Thyroid gland (tissue), 4 donors: ENCODE measurements around the gene ATP8B1.

Experiments used
- POLR2A ChIP-seq, 2 donors: fragments of 450-650 bp; IDR thresholded peaks; one replicate each; pipeline ENCODE4 v1.6.1; 2017; ENCODE audit warnings: antibody characterized with exemption in 2 of 2, mild to moderate bottlenecking in 2 of 2, moderate library complexity in 1 of 2
- TF ChIP-seq, protein P1 (sequence below), 6 experiments: fragments of 200-600 bp in 3 of 6; fragments of 450-650 bp in 3 of 6; sonication (generic) in 3 of 6; IDR thresholded peaks; one replicate each; pipeline ENCODE4 v1.5.1; 2016 to 2019; ENCODE audit warnings: antibody characterized with exemption in 6 of 6, mild to moderate bottlenecking in 2 of 6, inconsistent platforms in 1 of 6, moderate library complexity in 1 of 6

DNA sequence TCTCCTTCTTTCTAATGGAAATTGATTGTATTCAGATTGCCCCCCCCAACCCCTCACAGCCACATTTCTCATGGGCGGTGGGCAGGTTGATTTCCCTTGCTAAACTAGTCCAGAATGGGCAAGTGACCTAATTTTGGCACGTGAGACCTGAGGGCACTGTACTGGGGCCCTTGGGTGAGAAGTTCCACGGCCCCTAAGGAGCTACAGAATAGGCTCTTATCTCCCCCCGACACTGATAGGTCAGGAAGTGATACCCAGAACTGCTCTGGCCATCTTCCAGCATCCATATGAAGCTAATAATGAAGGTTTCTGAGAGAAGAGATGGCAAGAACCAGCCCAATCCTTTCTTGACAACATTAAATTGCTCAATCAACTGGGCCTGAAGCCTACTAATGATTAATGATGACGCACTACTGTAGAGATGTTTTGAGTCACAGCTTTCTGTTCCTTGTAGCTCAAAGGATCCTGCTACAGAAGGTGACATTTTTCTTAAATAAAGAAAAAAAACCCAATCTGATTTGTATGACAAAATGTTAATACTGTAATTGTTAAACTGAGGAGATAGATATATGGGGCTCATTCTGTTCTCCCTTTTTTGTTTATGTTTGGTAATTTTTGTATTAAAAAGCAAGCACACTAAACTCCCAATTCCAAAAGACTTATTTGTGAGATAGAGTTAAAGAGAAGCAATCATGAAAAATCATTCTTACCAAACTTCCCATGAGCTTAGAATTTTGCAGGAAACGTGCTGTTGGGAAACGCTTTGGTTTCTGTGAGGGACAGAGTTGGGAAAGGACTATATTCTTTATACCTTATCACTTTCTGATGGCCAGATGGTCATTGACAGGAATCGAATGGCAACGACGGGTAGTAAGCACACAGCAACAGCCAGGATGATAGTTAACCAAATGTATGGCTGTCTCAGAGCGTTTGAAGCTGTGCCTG, 153.3 kb downstream of the ATP8B1 start:
- TF ChIP-seq, protein P1, sequence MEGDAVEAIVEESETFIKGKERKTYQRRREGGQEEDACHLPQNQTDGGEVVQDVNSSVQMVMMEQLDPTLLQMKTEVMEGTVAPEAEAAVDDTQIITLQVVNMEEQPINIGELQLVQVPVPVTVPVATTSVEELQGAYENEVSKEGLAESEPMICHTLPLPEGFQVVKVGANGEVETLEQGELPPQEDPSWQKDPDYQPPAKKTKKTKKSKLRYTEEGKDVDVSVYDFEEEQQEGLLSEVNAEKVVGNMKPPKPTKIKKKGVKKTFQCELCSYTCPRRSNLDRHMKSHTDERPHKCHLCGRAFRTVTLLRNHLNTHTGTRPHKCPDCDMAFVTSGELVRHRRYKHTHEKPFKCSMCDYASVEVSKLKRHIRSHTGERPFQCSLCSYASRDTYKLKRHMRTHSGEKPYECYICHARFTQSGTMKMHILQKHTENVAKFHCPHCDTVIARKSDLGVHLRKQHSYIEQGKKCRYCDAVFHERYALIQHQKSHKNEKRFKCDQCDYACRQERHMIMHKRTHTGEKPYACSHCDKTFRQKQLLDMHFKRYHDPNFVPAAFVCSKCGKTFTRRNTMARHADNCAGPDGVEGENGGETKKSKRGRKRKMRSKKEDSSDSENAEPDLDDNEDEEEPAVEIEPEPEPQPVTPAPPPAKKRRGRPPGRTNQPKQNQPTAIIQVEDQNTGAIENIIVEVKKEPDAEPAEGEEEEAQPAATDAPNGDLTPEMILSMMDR (IDR thresholded peaks at IDR 0.05), result no peak
- no peak for TF ChIP-seq POLR2A (IDR thresholded peaks at IDR 0.05)
